Calu3 (cell line): ENCODE results near the gene CSPG4. TPM values are rescaled to one million over a fixed set of nuclear protein-coding genes. Genes with fewer than 3 reads are reported as not detected.

Source experiments
- BruUV-seq: library from RNA; stranded (reverse); fragments of 400-500 nt; replicated peaks from 2 replicates; lab custom pipeline; 2021; lab: Mats Ljungman, UMichigan
- CTCF ChIA-PET: fragments of 300-600 bp; sonication (Branson Sonifier 250); formaldehyde crosslinking; loops from one replicate; lab custom pipeline; 2022; ENCODE audit warnings: antibody characterized with exemption; lab: Charles Lee
- DNase-seq: peaks from one replicate; pipeline ENCODE4 v3.0.0; 2022
- H3K27ac Mint-ChIP-seq: one replicate; pipeline ENCODE4 v1.8.0; 2022; ENCODE audit warnings: mixed read lengths; ENCODE audit not compliant: unreplicated experiment
- H3K27me3 Mint-ChIP-seq: one replicate; pipeline ENCODE4 v1.8.0; 2022; ENCODE audit warnings: mixed read lengths; ENCODE audit not compliant: unreplicated experiment
- H3K36me3 Mint-ChIP-seq: one replicate; pipeline ENCODE4 v1.8.0; 2022; ENCODE audit warnings: mild to moderate bottlenecking, moderate library complexity, mixed read lengths; ENCODE audit not compliant: insufficient read depth, unreplicated experiment
- H3K4me1 Mint-ChIP-seq: one replicate; pipeline ENCODE4 v1.8.0; 2022; ENCODE audit warnings: mild to moderate bottlenecking, low read depth, mixed read lengths; ENCODE audit not compliant: unreplicated experiment
- H3K4me3 Mint-ChIP-seq: one replicate; pipeline ENCODE4 v1.8.0; 2022; ENCODE audit warnings: mild to moderate bottlenecking, low read depth, moderate library complexity, mixed read lengths; ENCODE audit not compliant: unreplicated experiment
- H3K9me3 Mint-ChIP-seq: one replicate; pipeline ENCODE4 v1.8.0; 2022; ENCODE audit warnings: low read depth, mixed read lengths; ENCODE audit not compliant: unreplicated experiment
- intact Hi-C: fragments of 100-400 bp; cut with micrococcal nuclease; formaldehyde crosslinking; loops from one replicate; pipeline ENCODE4 v1.10.0; 2022; ENCODE audit not compliant: unreplicated experiment
- total RNA-seq: library from RNA; stranded (reverse); gene quantifications from 2 replicates; pipeline ENCODE4 v1.2.3, GENCODE V29; 2022
- TF ChIP-seq, protein P1 (sequence below): fragments of 200-600 bp; IDR thresholded peaks from one replicate; pipeline ENCODE4 v1.8.0; 2022; ENCODE audit warnings: antibody characterized with exemption; ENCODE audit not compliant: unreplicated experiment

The CSPG4 gene
- total RNA-seq, 1 experiment from 2014 or later = not detected

DNA sequence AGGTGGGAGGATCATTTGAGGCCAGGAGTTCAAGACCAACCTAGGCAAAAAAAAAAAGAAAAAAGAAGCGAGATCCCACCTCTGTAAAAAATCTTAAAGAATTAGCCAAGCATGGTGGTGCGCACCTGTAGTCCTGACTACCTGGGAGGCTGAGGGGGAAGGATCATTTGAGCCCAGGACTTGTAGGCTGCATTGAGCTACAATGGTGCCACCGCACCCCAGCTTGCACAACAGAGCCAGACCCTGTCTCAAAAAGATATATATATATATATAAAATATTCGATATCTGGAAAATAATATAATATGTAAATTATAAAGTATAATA is 71.5 kb downstream of the CSPG4 start:
- TF ChIP-seq, protein P1, sequence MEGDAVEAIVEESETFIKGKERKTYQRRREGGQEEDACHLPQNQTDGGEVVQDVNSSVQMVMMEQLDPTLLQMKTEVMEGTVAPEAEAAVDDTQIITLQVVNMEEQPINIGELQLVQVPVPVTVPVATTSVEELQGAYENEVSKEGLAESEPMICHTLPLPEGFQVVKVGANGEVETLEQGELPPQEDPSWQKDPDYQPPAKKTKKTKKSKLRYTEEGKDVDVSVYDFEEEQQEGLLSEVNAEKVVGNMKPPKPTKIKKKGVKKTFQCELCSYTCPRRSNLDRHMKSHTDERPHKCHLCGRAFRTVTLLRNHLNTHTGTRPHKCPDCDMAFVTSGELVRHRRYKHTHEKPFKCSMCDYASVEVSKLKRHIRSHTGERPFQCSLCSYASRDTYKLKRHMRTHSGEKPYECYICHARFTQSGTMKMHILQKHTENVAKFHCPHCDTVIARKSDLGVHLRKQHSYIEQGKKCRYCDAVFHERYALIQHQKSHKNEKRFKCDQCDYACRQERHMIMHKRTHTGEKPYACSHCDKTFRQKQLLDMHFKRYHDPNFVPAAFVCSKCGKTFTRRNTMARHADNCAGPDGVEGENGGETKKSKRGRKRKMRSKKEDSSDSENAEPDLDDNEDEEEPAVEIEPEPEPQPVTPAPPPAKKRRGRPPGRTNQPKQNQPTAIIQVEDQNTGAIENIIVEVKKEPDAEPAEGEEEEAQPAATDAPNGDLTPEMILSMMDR = no peak

GRCh38 chr15:75640483-75641178 is 72.0 kb downstream of the CSPG4 start:
- Mint-ChIP-seq H3K36me3 (peaks cover 49% of the 10 kb centered on the region), H3K9me3 (no peaks in the 10 kb centered on the region), H3K4me1 (peaks cover 31% of the 10 kb centered on the region), H3K4me3 (peak overlapping the region; percentile 87), H3K27ac (peak overlapping the region; percentile 84), H3K27me3 (no peaks in the 10 kb centered on the region)
- TSS peak; percentile 88 for BruUV-seq
- DNase-seq = peak; percentile 60
- TF ChIP-seq, protein P1 = no peak
- intact Hi-C loops = loop anchor here (5.0 to 10.0 kb wide), 3 partner anchors 136 to 276 kb away; partner anchors contain the start of genes MAN2C1 and SIN3A
- CTCF ChIA-PET = interaction anchor here (0.6 to 1.8 kb wide), 8 partner anchors 11 to 273 kb away, joined by 3 to 13 read pairs (median 4); partner anchors contain the start of gene MAN2C1

More for the DNA sequence above, 71.5 kb downstream of the CSPG4 start:
- intact Hi-C loops = loop anchor here (5.0 to 10.0 kb wide), 3 partner anchors 136 to 276 kb away; partner anchors contain the start of genes MAN2C1 and SIN3A
- peak overlapping the region; percentile 84 for H3K27ac Mint-ChIP-seq
- peak overlapping the region; percentile 87 for H3K4me3 Mint-ChIP-seq
- H3K27me3 Mint-ChIP-seq = no peaks in the 10 kb centered on the region
- peaks cover 46% of the 10 kb centered on the region for H3K36me3 Mint-ChIP-seq
- BruUV-seq = no TSS peak
- CTCF ChIA-PET = interaction anchor here (1.0 to 1.8 kb wide), 8 partner anchors 14 to 273 kb away, joined by 3 to 13 read pairs (median 4); partner anchors contain the start of gene MAN2C1
- H3K9me3 Mint-ChIP-seq = no peaks in the 10 kb centered on the region
- peaks cover 35% of the 10 kb centered on the region for H3K4me1 Mint-ChIP-seq
- DNase-seq = no peak

GRCh38 chr15:75639709-75640482 is 72.8 kb downstream of the CSPG4 start, which contains the start of gene IMP3:
IMP3 (minus strand) TSS chr15:75640224; CDS start chr15:75640168, 56 bp downstream.
- TF ChIP-seq, protein P1 = no peak
- no peaks in the 10 kb centered on the region for H3K27me3 Mint-ChIP-seq
- peak within 1 kb of the TSS; percentile 84 for H3K27ac Mint-ChIP-seq
- CTCF ChIA-PET = interaction anchor here (0.6 to 1.8 kb wide), 8 partner anchors 12 to 272 kb away, joined by 3 to 13 read pairs (median 4); partner anchors contain the start of genes MAN2C1 and SNUPN
- peak; percentile 97 for DNase-seq
- peaks cover 49% of the 10 kb centered on the region for H3K36me3 Mint-ChIP-seq
- no peaks in the 10 kb centered on the region for H3K9me3 Mint-ChIP-seq
- no TSS peak for BruUV-seq
- intact Hi-C loops = loop anchor here (5.0 to 10.0 kb wide), 4 partner anchors 42 to 275 kb away; partner anchors contain the start of genes MAN2C1 and SIN3A
- H3K4me3 Mint-ChIP-seq = peak within 1 kb of the TSS; percentile 87
- H3K4me1 Mint-ChIP-seq = peaks cover 28% of the 10 kb centered on the region

DNA sequence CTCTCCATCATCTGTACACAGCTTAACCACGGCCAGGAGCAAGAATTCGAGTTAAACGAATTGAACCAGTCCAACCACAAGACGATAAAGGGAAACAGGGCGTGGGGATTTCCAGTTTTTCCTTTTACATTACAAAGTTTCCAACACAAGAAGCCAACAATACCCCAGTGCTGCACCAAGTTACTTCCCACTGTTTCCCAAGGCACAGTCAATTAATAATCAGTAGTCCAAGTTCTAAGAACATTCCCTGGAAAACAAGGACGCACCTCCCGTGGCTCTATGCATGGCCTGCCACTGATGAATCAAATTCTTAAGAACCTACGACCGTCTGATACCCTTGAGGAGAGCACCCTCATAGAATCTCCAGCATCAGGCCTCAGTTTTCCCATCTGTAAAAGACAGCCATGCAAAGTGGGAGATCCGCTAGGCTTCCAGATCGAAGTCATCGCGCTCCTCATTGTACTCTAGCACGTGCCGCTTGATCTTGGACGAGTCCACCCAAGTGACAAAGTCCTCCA is 73.4 kb downstream of the CSPG4 start:
- peaks cover 24% of the 10 kb centered on the region for H3K4me1 Mint-ChIP-seq
- peak overlapping the region; percentile 84 for H3K27ac Mint-ChIP-seq
- DNase-seq = no peak
- no peaks in the 10 kb centered on the region for H3K9me3 Mint-ChIP-seq
- no peaks in the 10 kb centered on the region for H3K27me3 Mint-ChIP-seq
- intact Hi-C loops = loop anchor here (5.0 kb wide), 1 partner anchor 43 kb away; no protein-coding TSS in a partner anchor
- H3K36me3 Mint-ChIP-seq = peaks cover 49% of the 10 kb centered on the region
- TSS peak; percentile 87 for BruUV-seq
- CTCF ChIA-PET = interaction anchor here (0.6 to 1.8 kb wide), 8 partner anchors 12 to 271 kb away, joined by 3 to 13 read pairs (median 4); partner anchors contain the start of genes MAN2C1 and SNUPN
- TF ChIP-seq, protein P1 = no peak
- peak overlapping the region; percentile 87 for H3K4me3 Mint-ChIP-seq
